Measurements from ENCODE around the gene NDUFA8.

The NDUFA8 gene

DNA sequence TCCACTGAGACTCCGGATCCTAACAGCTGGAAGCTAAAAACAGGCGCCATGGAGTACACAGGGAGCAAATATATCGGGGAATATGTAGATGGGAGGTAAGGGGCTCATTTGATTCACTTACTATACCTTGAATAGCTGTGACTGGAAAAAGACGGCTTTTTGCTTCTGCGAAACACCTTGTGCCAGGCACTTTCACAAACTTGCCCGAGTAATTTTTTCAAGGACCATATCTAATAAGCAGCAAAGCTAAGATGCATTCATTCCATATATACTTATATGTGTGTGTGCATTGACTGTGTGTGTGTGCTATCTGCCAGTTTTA lies 307 bp upstream of the NDUFA8 start:
- no peak for TF ChIP-seq ZBTB7A (IDR thresholded peaks at IDR 0.05; ENCODE audit: low read depth)
- TF ChIP-seq CREB1 (IDR thresholded peaks at IDR 0.05; ENCODE audit: low read depth) = no peak

DNA sequence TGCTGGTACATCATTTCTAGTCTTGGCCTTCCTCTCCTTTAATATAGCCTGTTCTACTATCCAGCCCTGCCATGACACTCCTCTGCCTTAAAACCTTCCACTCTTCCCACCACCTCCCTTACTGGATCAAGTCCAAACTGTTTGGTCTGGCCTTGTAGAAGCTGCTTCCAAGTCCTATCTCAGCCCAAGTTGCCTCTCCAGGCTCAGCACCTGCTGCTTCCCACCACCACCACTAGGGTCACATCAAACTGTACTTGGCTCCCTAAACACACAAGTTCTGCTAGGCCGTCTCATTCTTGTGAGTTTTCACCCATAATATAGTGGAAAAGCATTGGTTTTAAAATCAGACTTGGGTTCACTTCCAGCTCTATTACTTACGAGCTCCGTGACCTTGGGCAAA lies 1.4 kb downstream of the NDUFA8 start:
- TF ChIP-seq TAF1 (IDR thresholded peaks at IDR 0.05; ENCODE audit: low read depth) (no peak), FOXM1 (IDR thresholded peaks at IDR 0.05; ENCODE audit: borderline replicate concordance, low read depth) (no peak), EP300 (IDR thresholded peaks at IDR 0.05; ENCODE audit: borderline replicate concordance) (no peak), CREB1 (IDR thresholded peaks at IDR 0.05; ENCODE audit: low read depth) (no peak), TCF12 (IDR thresholded peaks at IDR 0.05; ENCODE audit: low read depth) (no peak), TEAD4 (IDR thresholded peaks at IDR 0.05) (no peak), CEBPB (IDR thresholded peaks at IDR 0.05) (no peak), NFIC (IDR thresholded peaks at IDR 0.05) (no peak), RAD21 (IDR thresholded peaks at IDR 0.05; ENCODE audit: low read depth) (no peak), ZBTB7A (IDR thresholded peaks at IDR 0.05; ENCODE audit: low read depth) (no peak), YY1 (IDR thresholded peaks at IDR 0.05; ENCODE audit: low read depth) (no peak), USF1 (IDR thresholded peaks at IDR 0.05) (no peak), EGR1 (IDR thresholded peaks at IDR 0.05) (no peak)
- TF ChIP-seq, protein P1, sequence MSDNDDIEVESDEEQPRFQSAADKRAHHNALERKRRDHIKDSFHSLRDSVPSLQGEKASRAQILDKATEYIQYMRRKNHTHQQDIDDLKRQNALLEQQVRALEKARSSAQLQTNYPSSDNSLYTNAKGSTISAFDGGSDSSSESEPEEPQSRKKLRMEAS (IDR thresholded peaks at IDR 0.05) = no peak
- TF ChIP-seq, protein P2, sequence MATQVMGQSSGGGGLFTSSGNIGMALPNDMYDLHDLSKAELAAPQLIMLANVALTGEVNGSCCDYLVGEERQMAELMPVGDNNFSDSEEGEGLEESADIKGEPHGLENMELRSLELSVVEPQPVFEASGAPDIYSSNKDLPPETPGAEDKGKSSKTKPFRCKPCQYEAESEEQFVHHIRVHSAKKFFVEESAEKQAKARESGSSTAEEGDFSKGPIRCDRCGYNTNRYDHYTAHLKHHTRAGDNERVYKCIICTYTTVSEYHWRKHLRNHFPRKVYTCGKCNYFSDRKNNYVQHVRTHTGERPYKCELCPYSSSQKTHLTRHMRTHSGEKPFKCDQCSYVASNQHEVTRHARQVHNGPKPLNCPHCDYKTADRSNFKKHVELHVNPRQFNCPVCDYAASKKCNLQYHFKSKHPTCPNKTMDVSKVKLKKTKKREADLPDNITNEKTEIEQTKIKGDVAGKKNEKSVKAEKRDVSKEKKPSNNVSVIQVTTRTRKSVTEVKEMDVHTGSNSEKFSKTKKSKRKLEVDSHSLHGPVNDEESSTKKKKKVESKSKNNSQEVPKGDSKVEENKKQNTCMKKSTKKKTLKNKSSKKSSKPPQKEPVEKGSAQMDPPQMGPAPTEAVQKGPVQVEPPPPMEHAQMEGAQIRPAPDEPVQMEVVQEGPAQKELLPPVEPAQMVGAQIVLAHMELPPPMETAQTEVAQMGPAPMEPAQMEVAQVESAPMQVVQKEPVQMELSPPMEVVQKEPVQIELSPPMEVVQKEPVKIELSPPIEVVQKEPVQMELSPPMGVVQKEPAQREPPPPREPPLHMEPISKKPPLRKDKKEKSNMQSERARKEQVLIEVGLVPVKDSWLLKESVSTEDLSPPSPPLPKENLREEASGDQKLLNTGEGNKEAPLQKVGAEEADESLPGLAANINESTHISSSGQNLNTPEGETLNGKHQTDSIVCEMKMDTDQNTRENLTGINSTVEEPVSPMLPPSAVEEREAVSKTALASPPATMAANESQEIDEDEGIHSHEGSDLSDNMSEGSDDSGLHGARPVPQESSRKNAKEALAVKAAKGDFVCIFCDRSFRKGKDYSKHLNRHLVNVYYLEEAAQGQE (IDR thresholded peaks at IDR 0.05; ENCODE audit: low read depth) = no peak

DNA sequence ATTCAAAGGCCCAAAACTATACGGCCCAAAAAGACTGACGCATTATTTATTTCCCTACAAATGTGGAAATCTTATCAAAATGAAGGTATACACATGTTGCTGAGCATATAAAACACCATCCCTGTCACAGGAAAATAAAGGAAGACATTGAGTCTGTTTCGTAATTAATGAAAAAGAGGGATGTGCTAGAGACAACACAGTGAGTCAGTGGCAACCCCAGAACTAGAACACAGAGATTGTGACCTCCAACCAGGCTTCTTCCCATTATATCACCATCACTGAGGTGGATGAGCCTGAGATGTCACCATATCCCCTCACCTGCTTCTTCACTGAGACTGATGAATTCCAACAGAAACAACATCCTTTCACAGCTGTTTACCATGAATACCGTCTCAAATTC lies 3.8 kb downstream of the NDUFA8 start:
- TF ChIP-seq CEBPB (IDR thresholded peaks at IDR 0.05) = no peak
- no peak for TF ChIP-seq ZBTB7A (IDR thresholded peaks at IDR 0.05; ENCODE audit: low read depth)
- no peak for TF ChIP-seq EGR1 (IDR thresholded peaks at IDR 0.05)
- no peak for TF ChIP-seq NFIC (IDR thresholded peaks at IDR 0.05)
- TF ChIP-seq TEAD4 (IDR thresholded peaks at IDR 0.05) = no peak
- no peak for TF ChIP-seq YY1 (IDR thresholded peaks at IDR 0.05; ENCODE audit: low read depth)
- TF ChIP-seq, protein P2 (IDR thresholded peaks at IDR 0.05; ENCODE audit: low read depth) = no peak
- no peak for TF ChIP-seq TAF1 (IDR thresholded peaks at IDR 0.05; ENCODE audit: low read depth)
- TF ChIP-seq TCF12 (IDR thresholded peaks at IDR 0.05; ENCODE audit: low read depth) = no peak
- TF ChIP-seq USF1 (IDR thresholded peaks at IDR 0.05) = no peak
- no peak for TF ChIP-seq CREB1 (IDR thresholded peaks at IDR 0.05; ENCODE audit: low read depth)
- no peak for TF ChIP-seq RAD21 (IDR thresholded peaks at IDR 0.05; ENCODE audit: low read depth)

- TF ChIP-seq ZBTB7A (IDR thresholded peaks at IDR 0.05; ENCODE audit: low read depth) (no peak), FOXM1 (IDR thresholded peaks at IDR 0.05; ENCODE audit: borderline replicate concordance, low read depth) (no peak), CREB1 (IDR thresholded peaks at IDR 0.05; ENCODE audit: low read depth) (no peak), TAF1 (IDR thresholded peaks at IDR 0.05; ENCODE audit: low read depth) (no peak), EP300 (IDR thresholded peaks at IDR 0.05; ENCODE audit: borderline replicate concordance) (no peak)
- TF ChIP-seq, protein P2 (IDR thresholded peaks at IDR 0.05; ENCODE audit: low read depth) = no peak
These were observed 8.2 kb downstream of the NDUFA8 start for GRCh38 chr9:122151267-122151828.

- no peak for TF ChIP-seq FOXM1 (IDR thresholded peaks at IDR 0.05; ENCODE audit: borderline replicate concordance, low read depth)
- no peak for TF ChIP-seq TAF1 (IDR thresholded peaks at IDR 0.05; ENCODE audit: low read depth)
- TF ChIP-seq USF1 (IDR thresholded peaks at IDR 0.05) = no peak
These were observed 14.1 kb downstream of the NDUFA8 start for GRCh38 chr9:122145592-122145863.

Measured in Ishikawa (cell line).